Measurements from ENCODE around the gene HDAC10.

The HDAC10 gene

DNA sequence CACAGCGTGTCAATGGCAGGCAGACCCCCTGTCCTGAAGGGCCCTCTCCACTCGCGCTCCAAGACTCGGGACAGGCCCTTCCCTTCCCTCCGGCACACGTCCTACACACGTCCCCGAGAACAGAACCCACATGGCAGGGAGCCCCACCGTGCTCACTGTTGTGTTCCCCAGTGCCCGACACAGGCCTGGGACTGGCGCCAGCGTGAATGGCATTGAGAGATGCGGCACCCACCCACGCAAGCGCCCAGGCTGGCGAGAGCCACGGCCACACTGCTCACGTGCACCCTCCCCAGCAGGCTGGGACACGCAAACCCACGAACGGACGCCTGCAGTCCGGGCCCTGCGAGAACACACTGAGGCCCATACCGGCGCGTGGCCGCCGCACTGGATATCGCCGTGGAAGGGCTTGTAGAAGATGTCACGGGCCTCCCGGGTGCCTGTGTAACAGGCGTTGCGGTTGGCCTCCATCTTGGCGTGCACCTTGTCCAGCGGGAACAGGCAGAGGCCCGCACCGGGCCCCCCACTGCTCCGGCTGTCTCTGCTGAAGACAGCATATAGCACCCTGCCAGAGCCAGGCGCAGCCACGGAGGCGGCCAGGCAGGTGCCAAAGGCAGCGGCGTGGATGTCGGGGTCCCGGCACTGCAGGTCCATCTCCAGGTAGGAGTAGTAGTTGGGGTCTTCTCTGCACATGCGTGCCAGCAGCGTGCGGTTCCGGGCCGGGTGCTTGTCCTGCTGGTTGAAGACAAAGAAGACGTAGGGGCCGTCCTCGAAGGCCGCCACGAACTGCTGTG is 38.3 kb upstream of the HDAC10 start:
- TF ChIP-seq ZBTB7A (IDR thresholded peaks at IDR 0.05; ENCODE audit: low read depth): no peak
- no peak for TF ChIP-seq RAD21 (IDR thresholded peaks at IDR 0.05; ENCODE audit: low read depth)
- TF ChIP-seq TAF1 (IDR thresholded peaks at IDR 0.05; ENCODE audit: low read depth): no peak
- no peak for TF ChIP-seq CEBPB (IDR thresholded peaks at IDR 0.05)
- no peak for TF ChIP-seq YY1 (IDR thresholded peaks at IDR 0.05; ENCODE audit: low read depth)
- TF ChIP-seq, protein P1, sequence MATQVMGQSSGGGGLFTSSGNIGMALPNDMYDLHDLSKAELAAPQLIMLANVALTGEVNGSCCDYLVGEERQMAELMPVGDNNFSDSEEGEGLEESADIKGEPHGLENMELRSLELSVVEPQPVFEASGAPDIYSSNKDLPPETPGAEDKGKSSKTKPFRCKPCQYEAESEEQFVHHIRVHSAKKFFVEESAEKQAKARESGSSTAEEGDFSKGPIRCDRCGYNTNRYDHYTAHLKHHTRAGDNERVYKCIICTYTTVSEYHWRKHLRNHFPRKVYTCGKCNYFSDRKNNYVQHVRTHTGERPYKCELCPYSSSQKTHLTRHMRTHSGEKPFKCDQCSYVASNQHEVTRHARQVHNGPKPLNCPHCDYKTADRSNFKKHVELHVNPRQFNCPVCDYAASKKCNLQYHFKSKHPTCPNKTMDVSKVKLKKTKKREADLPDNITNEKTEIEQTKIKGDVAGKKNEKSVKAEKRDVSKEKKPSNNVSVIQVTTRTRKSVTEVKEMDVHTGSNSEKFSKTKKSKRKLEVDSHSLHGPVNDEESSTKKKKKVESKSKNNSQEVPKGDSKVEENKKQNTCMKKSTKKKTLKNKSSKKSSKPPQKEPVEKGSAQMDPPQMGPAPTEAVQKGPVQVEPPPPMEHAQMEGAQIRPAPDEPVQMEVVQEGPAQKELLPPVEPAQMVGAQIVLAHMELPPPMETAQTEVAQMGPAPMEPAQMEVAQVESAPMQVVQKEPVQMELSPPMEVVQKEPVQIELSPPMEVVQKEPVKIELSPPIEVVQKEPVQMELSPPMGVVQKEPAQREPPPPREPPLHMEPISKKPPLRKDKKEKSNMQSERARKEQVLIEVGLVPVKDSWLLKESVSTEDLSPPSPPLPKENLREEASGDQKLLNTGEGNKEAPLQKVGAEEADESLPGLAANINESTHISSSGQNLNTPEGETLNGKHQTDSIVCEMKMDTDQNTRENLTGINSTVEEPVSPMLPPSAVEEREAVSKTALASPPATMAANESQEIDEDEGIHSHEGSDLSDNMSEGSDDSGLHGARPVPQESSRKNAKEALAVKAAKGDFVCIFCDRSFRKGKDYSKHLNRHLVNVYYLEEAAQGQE (IDR thresholded peaks at IDR 0.05; ENCODE audit: low read depth): no peak
- TF ChIP-seq EGR1 (IDR thresholded peaks at IDR 0.05): no peak

DNA sequence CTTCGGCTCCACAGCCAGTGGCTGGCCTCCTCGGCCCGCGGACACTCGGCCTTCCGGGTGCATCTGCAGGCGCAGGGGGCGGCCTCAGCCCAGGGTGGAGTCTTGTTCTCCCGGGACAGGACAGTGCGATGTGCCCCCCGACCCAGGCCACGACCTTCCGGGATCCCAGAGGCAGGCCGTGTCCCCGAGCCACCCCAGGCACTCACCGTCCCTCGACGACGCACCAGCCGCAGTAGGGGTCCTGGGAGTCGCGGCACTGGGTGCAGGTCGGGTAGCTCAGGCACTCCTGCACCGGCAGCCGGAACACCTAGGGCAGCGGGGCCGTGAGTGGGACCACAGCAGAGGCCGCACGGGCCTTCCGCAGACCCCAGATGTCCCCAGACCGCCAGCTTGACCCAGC is 36.7 kb upstream of the HDAC10 start:
- TF ChIP-seq NFIC (IDR thresholded peaks at IDR 0.05) (no peak), YY1 (IDR thresholded peaks at IDR 0.05; ENCODE audit: low read depth) (no peak), TCF12 (IDR thresholded peaks at IDR 0.05; ENCODE audit: low read depth) (no peak), TEAD4 (IDR thresholded peaks at IDR 0.05) (no peak), EP300 (IDR thresholded peaks at IDR 0.05; ENCODE audit: borderline replicate concordance) (no peak), CREB1 (IDR thresholded peaks at IDR 0.05; ENCODE audit: low read depth) (no peak), CEBPB (IDR thresholded peaks at IDR 0.05) (no peak), TAF1 (IDR thresholded peaks at IDR 0.05; ENCODE audit: low read depth) (no peak), RAD21 (IDR thresholded peaks at IDR 0.05; ENCODE audit: low read depth) (no peak), ZBTB7A (IDR thresholded peaks at IDR 0.05; ENCODE audit: low read depth) (no peak), EGR1 (IDR thresholded peaks at IDR 0.05) (no peak), FOXM1 (IDR thresholded peaks at IDR 0.05; ENCODE audit: borderline replicate concordance, low read depth) (no peak)
- TF ChIP-seq, protein P1 (IDR thresholded peaks at IDR 0.05; ENCODE audit: low read depth): no peak
- TF ChIP-seq, protein P2, sequence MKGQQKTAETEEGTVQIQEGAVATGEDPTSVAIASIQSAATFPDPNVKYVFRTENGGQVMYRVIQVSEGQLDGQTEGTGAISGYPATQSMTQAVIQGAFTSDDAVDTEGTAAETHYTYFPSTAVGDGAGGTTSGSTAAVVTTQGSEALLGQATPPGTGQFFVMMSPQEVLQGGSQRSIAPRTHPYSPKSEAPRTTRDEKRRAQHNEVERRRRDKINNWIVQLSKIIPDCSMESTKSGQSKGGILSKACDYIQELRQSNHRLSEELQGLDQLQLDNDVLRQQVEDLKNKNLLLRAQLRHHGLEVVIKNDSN (IDR thresholded peaks at IDR 0.05): no peak
- TF ChIP-seq, protein P3, sequence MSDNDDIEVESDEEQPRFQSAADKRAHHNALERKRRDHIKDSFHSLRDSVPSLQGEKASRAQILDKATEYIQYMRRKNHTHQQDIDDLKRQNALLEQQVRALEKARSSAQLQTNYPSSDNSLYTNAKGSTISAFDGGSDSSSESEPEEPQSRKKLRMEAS (IDR thresholded peaks at IDR 0.05): no peak

DNA sequence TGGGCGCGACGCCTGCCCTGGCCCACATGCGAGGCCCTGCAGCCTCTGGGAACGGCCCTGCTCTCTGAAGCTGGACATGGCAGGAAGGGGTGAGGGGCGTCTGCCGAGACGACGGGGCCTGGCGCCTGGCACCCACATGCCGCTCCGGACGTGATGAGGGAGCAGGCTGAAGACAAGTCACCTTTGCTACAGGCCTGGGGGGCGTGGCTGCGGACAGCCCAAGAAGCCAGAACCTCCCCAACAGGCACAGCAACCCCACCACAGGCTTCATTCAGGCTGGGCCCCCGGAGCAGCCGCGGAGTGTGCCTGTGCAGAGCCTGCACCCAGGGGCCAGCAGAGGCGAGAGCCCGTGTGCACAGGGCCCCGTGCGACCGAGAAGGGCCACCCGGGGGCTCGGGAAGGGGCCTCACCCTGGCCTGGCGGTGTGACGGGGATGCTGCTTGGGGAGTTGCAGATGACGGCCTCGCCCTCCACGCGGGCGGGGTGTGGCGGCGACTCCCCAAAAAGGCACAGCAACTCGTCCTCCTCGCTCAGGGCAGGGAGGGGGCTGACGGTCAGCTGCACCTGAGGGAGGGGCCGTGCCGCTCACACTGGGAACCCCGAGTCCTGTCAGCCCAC is 35.7 kb upstream of the HDAC10 start:
- TF ChIP-seq, protein P3 (IDR thresholded peaks at IDR 0.05): no peak
- TF ChIP-seq, protein P1 (IDR thresholded peaks at IDR 0.05; ENCODE audit: low read depth): no peak
- TF ChIP-seq YY1 (IDR thresholded peaks at IDR 0.05; ENCODE audit: low read depth) (no peak), CREB1 (IDR thresholded peaks at IDR 0.05; ENCODE audit: low read depth) (no peak), EGR1 (IDR thresholded peaks at IDR 0.05) (no peak), ZBTB7A (IDR thresholded peaks at IDR 0.05; ENCODE audit: low read depth) (no peak), EP300 (IDR thresholded peaks at IDR 0.05; ENCODE audit: borderline replicate concordance) (no peak), TEAD4 (IDR thresholded peaks at IDR 0.05) (no peak), FOXM1 (IDR thresholded peaks at IDR 0.05; ENCODE audit: borderline replicate concordance, low read depth) (no peak), TCF12 (IDR thresholded peaks at IDR 0.05; ENCODE audit: low read depth) (no peak), NFIC (IDR thresholded peaks at IDR 0.05) (no peak), CEBPB (IDR thresholded peaks at IDR 0.05) (no peak), RAD21 (IDR thresholded peaks at IDR 0.05; ENCODE audit: low read depth) (no peak), TAF1 (IDR thresholded peaks at IDR 0.05; ENCODE audit: low read depth) (no peak)
- TF ChIP-seq, protein P2 (IDR thresholded peaks at IDR 0.05): no peak

DNA sequence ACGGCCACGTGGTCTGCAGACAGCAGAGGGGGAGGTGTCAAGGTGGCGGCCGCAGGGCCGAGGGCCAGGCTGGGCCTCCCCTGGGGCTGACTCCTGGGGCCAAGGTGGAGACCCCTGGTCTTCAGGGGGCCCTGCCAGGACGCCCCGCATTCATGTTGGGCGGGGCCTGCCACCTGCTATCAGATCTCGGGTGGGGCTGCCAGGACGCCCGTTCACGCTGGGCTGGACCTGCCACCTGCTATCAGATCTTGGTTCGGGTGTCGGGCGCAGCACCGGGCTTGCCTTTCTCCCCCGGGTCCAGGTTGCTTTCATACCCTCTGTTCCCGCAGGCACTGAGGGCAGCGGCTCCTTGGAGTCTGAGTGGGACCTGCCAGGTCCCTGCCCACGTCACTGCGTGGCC is 35.2 kb upstream of the HDAC10 start:
- TF ChIP-seq, protein P3 (IDR thresholded peaks at IDR 0.05): no peak
- no peak for TF ChIP-seq EP300 (IDR thresholded peaks at IDR 0.05; ENCODE audit: borderline replicate concordance)
- no peak for TF ChIP-seq TAF1 (IDR thresholded peaks at IDR 0.05; ENCODE audit: low read depth)
- no peak for TF ChIP-seq NFIC (IDR thresholded peaks at IDR 0.05)
- TF ChIP-seq TCF12 (IDR thresholded peaks at IDR 0.05; ENCODE audit: low read depth): no peak
- no peak for TF ChIP-seq RAD21 (IDR thresholded peaks at IDR 0.05; ENCODE audit: low read depth)
- no peak for TF ChIP-seq FOXM1 (IDR thresholded peaks at IDR 0.05; ENCODE audit: borderline replicate concordance, low read depth)
- TF ChIP-seq, protein P1 (IDR thresholded peaks at IDR 0.05; ENCODE audit: low read depth): no peak
